ENCODE results near the gene OR3A3.

DNA sequence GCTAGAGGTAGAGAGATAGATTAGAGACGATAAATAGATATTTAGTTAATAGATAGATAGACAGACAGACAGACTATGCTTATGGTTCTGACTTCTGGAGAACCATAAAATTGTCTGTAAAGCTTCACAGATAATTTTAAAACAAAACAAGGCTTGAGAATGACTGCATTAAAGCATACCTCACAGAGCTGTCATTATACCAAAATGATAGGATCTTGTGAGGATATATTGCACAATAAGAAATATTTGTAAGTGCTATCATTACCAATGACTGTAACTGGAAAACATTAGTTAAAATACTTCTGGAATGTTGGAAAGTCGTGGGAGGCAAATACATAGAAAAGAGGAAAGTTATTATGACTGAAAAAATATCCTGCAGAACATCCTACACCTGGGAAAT, 9.4 kb upstream of the OR3A3 start:
- TF ChIP-seq CTCF (conservative IDR thresholded peaks at IDR 0.05; ENCODE audit: low read length) = no peak
- no peak for TF ChIP-seq EZH2phosphoT487 (IDR thresholded peaks at IDR 0.05; ENCODE audit: borderline replicate concordance)
